KMS-11 (cell line): ENCODE results near the gene UBE2D2.
A peak's percentile ranks its signal among the peaks of the same experiment; 100 is the strongest.
"Not testable (repeated sequence)": the region's sequence is repeated elsewhere in the genome, so short reads cannot be mapped to it uniquely, and the experiment has no call there.

Source experiments
- H2AFZ ChIP-seq: fragments of 200-600 bp; sonication (generic); 2 replicates; pipeline ENCODE4 v1.6.1; 2016; ENCODE audit warnings: antibody characterized with exemption, mixed run types, low read depth
- H3K27ac ChIP-seq: fragments of 200-600 bp; sonication (generic); 2 replicates; pipeline ENCODE4 v1.6.1; 2016; ENCODE audit warnings: mild to moderate bottlenecking, mixed run types
- H3K27me3 ChIP-seq: fragments of 200-600 bp; sonication (generic); 2 replicates; pipeline ENCODE4 v1.6.1; 2017; ENCODE audit warnings: mild to moderate bottlenecking, low read depth, mixed run types, moderate library complexity; ENCODE audit not compliant: insufficient read depth
- H3K36me3 ChIP-seq: fragments of 200-600 bp; sonication (generic); 2 replicates; pipeline ENCODE4 v1.6.1; 2017; ENCODE audit warnings: mild to moderate bottlenecking, mixed run types; ENCODE audit not compliant: insufficient read depth
- H3K4me1 ChIP-seq: fragments of 200-600 bp; sonication (generic); 2 replicates; pipeline ENCODE4 v1.6.1; 2016; ENCODE audit warnings: mild to moderate bottlenecking, low read depth, mixed run types; ENCODE audit not compliant: poor library complexity, severe bottlenecking
- H3K4me2 ChIP-seq: fragments of 200-600 bp; sonication (generic); 2 replicates; pipeline ENCODE4 v1.7.0; 2016; ENCODE audit warnings: mild to moderate bottlenecking, mixed run types
- H3K4me3 ChIP-seq: fragments of 200-600 bp; sonication (generic); IDR thresholded peaks from 2 replicates; pipeline ENCODE4 v1.6.1; 2017; ENCODE audit warnings: low read depth, low read length, mixed read lengths; ENCODE audit not compliant: insufficient read depth
- H3K79me2 ChIP-seq: fragments of 200-600 bp; sonication (generic); 2 replicates; pipeline ENCODE4 v1.6.1; 2016; ENCODE audit warnings: low read depth, mixed run types; ENCODE audit not compliant: insufficient read depth
- H3K9ac ChIP-seq: fragments of 200-600 bp; sonication (generic); 2 replicates; pipeline ENCODE4 v1.6.1; 2016; ENCODE audit warnings: mild to moderate bottlenecking, mixed run types
- H4K20me1 ChIP-seq: fragments of 200-600 bp; sonication (generic); 2 replicates; pipeline ENCODE4 v1.6.1; 2016; ENCODE audit warnings: mild to moderate bottlenecking, mixed run types; ENCODE audit not compliant: insufficient read depth
- TF ChIP-seq, protein P1 (sequence below): fragments of 200-600 bp; sonication (generic); conservative IDR thresholded peaks from 2 replicates; pipeline ENCODE4 v1.6.1; 2017; ENCODE audit warnings: low read depth, mild to moderate bottlenecking, antibody characterized with exemption, low read length, moderate library complexity, mixed read lengths

The UBE2D2 gene

GRCh38 chr5:139584137-139584536 lies 23.0 kb downstream of the UBE2D2 start:
- Histone ChIP-seq H3K27me3 (no peaks in the 10 kb centered on the region), H3K36me3 (no peaks in the 10 kb centered on the region; the same call in 1 of the 2 replicates), H4K20me1 (0 out of 2 replicates have a peak, but pooled peaks cover 5% of the 10 kb centered on the region)

DNA sequence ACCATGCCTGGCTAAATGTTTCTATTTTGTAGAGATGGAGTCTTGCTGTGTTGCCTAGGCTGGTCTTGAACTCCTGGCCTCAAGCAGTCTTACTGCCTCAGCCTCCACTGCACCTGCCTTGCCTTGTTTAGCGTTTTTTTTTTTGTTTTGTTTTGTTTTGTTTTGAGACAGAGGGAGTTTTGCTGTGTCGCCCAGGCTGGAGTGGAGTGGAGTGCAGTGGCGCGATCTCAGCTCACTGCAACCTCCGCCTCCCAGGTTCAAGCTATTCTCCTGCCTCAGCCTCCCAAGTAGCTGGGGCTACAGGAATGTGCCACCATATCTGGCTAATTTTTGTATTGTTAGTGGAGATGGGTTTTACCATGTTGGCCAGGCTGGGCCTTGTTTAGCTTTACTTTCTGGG lies 27.0 kb downstream of the UBE2D2 start:
- H3K27ac ChIP-seq, H3K36me3 ChIP-seq, H3K27me3 ChIP-seq, H3K4me3 ChIP-seq, H2AFZ ChIP-seq, H3K4me2 ChIP-seq, H4K20me1 ChIP-seq, H3K9ac ChIP-seq: not testable (repeated sequence)
- Histone ChIP-seq H3K4me1 (peaks cover 28% of the 10 kb centered on the region), H3K79me2 (peaks cover 99% of the 10 kb centered on the region)

More at GRCh38 chr5:139584137-139584536, 23.0 kb downstream of the UBE2D2 start:
- no peak overlapping the region for H3K4me3 ChIP-seq
- no peak overlapping the region for H3K27ac ChIP-seq
- no peak overlapping the region for H2AFZ ChIP-seq
- H3K9ac ChIP-seq: no peak overlapping the region
- H3K79me2 ChIP-seq: peaks cover 99% of the 10 kb centered on the region
- H3K4me1 ChIP-seq: peaks cover 12% of the 10 kb centered on the region
- H3K4me2 ChIP-seq: no peak overlapping the region
- TF ChIP-seq, protein P1, sequence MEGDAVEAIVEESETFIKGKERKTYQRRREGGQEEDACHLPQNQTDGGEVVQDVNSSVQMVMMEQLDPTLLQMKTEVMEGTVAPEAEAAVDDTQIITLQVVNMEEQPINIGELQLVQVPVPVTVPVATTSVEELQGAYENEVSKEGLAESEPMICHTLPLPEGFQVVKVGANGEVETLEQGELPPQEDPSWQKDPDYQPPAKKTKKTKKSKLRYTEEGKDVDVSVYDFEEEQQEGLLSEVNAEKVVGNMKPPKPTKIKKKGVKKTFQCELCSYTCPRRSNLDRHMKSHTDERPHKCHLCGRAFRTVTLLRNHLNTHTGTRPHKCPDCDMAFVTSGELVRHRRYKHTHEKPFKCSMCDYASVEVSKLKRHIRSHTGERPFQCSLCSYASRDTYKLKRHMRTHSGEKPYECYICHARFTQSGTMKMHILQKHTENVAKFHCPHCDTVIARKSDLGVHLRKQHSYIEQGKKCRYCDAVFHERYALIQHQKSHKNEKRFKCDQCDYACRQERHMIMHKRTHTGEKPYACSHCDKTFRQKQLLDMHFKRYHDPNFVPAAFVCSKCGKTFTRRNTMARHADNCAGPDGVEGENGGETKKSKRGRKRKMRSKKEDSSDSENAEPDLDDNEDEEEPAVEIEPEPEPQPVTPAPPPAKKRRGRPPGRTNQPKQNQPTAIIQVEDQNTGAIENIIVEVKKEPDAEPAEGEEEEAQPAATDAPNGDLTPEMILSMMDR: no peak

DNA sequence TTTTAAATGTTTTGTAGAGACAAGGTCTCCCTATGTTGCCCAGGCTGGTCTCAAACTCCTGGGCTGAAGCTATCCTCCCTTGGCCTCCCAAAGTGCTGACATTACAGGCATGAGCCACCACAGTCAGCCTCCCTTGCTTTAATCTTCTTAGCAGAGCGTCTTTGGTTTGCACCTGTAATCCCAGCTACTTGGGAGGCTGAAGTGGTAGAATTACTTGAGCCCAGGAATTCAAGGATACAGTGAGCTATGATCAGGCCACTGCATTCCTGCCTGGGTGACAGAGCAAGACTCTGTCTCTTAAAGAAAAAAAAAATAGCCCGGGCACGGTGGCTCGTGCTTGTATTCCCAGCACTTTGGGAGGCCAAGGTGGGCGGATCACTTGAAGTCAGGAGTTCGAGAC lies 27.8 kb downstream of the UBE2D2 start:
- H3K9ac ChIP-seq: no peak overlapping the region
- H3K4me1 ChIP-seq: peaks cover 35% of the 10 kb centered on the region
- H2AFZ ChIP-seq: no peak overlapping the region
- H3K27me3 ChIP-seq: no peaks in the 10 kb centered on the region
- 0 out of 2 replicates have a peak, but pooled peaks cover 5% of the 10 kb centered on the region for H4K20me1 ChIP-seq
- TF ChIP-seq, protein P1: no peak
- no peak overlapping the region for H3K4me2 ChIP-seq
- H3K4me3 ChIP-seq: no peak overlapping the region
- no peak overlapping the region for H3K27ac ChIP-seq
- H3K79me2 ChIP-seq: peaks cover 97% of the 10 kb centered on the region
- H3K36me3 ChIP-seq: no peaks in the 10 kb centered on the region

DNA sequence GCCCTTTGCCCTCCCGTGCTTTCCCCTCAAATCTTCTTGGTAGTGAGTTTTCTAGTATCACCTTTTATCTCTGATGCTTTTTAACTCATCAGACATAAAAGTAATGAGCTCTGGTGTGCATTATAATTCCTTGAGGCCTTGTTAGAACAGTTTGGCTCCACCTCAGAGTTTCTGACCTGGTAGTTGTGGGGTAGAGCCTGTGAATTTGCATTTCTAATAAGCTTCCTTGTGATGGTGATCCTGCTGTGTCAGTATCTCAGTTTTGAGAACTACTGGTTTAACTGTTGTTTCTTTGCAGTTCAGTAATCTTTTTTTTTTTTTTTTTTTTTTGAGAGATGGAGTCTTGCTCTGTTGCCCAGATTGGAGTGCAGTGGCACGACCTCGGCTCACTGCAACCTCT lies 31.1 kb downstream of the UBE2D2 start:
- Histone ChIP-seq H4K20me1 (0 out of 2 replicates have a peak, but pooled peaks cover 5% of the 10 kb centered on the region), H3K4me2 (peak overlapping the region; percentile 48), H3K27ac (peak overlapping the region; percentile 27; the same call in 1 of the 2 replicates), H3K4me1 (peaks cover 36% of the 10 kb centered on the region), H3K4me3 (no peak overlapping the region), H3K36me3 (no peaks in the 10 kb centered on the region), H3K79me2 (peaks cover 95% of the 10 kb centered on the region), H3K9ac (no peak overlapping the region), H3K27me3 (no peaks in the 10 kb centered on the region), H2AFZ (no peak overlapping the region)
- TF ChIP-seq, protein P1: no peak

DNA sequence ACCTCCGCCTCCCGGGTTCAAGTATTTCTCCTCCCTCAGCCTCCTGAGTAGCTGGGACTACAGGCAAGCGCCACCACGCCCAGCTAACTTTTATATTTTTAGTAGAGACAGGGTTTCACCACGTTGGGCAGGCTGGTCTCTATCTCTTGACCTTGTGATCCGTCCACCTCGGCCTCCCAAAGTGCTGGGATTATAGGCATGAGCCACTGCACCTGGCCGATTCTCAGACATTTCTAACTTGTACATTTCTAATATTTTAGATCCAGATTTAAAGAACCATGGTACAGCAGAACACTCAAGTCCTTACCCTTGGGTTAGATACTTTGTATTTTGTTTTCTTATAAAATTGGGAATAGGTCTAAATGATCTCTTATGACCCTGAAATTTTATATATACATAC lies 31.9 kb downstream of the UBE2D2 start:
- Histone ChIP-seq H3K79me2 (peaks cover 94% of the 10 kb centered on the region), H3K4me1 (peaks cover 36% of the 10 kb centered on the region)
- H3K27ac ChIP-seq, H3K4me3 ChIP-seq, H3K27me3 ChIP-seq, H4K20me1 ChIP-seq, H3K36me3 ChIP-seq, H3K4me2 ChIP-seq, H2AFZ ChIP-seq, H3K9ac ChIP-seq: not testable (repeated sequence)
